Measurements from ENCODE around the gene IL1RL1.

Gene IL1RL1

DNA sequence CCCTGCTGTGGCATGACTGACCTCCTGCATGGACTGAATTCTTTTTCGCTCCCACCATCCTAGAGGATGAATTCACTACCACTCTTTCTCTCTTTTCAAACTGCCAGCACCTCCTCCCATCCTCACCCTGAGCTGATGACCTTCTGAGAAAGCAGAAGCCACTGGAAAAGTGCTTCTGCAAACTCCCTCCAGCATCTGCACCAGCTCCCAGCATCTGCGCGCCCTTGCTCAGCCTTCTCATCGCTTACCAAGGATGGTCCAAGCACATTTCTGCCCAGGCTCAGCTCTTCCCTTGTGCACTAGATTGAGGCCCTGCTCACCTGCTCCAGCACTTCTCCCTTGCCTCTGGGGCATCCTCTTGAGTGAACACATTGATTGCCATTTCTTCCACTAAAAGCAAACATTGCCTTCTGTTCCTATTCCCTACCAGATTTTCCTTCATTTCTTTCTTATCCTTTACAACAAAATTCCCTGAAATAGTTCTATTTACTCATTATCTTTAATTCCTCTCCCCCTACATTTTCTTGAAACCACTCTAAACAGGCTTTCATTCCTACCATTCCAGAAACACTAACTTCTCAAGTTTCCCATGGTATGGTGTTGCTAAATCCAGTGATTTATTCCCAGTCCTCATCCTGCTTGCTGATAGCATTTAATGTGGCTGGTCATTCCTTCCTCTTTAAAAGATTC, 42.7 kb upstream of the IL1RL1 start (continued):
- TF ChIP-seq, protein P1, sequence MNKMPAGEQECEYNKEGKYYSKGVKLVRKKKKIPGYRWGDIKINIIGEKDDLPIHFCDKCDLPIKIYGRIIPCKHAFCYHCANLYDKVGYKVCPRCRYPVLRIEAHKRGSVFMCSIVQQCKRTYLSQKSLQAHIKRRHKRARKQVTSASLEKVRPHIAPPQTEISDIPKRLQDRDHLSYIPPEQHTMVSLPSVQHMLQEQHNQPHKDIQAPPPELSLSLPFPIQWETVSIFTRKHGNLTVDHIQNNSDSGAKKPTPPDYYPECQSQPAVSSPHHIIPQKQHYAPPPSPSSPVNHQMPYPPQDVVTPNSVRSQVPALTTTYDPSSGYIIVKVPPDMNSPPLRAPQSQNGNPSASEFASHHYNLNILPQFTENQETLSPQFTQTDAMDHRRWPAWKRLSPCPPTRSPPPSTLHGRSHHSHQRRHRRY (tag by site-specific recombination; IDR thresholded peaks at IDR 0.05) = no peak
- TF ChIP-seq ZNF747 (tag by site-specific recombination; IDR thresholded peaks at IDR 0.05) = no peak
- TF ChIP-seq, protein P2, sequence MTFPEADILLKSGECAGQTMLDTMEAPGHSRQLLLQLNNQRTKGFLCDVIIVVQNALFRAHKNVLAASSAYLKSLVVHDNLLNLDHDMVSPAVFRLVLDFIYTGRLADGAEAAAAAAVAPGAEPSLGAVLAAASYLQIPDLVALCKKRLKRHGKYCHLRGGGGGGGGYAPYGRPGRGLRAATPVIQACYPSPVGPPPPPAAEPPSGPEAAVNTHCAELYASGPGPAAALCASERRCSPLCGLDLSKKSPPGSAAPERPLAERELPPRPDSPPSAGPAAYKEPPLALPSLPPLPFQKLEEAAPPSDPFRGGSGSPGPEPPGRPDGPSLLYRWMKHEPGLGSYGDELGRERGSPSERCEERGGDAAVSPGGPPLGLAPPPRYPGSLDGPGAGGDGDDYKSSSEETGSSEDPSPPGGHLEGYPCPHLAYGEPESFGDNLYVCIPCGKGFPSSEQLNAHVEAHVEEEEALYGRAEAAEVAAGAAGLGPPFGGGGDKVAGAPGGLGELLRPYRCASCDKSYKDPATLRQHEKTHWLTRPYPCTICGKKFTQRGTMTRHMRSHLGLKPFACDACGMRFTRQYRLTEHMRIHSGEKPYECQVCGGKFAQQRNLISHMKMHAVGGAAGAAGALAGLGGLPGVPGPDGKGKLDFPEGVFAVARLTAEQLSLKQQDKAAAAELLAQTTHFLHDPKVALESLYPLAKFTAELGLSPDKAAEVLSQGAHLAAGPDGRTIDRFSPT (tag by site-specific recombination; IDR thresholded peaks at IDR 0.05) = no peak

DNA sequence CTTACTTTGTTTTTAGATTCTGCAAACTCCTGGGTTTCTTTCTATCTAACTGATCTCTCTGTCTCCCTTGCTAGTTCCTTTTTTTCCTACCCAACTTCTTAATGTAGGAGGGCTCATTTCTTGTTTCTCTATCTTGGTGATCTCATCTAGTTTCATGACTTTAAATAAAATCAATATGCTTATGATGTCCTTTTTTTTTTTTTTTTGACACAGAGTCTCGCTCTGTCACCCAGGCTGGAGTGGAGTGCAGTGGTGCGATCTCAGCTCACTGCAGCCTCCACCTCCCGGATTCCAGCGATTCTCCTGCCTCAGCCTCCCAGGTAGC, 42.2 kb upstream of the IL1RL1 start:
- Histone ChIP-seq H3K27ac (ENCODE audit: extremely low read depth, low read depth, low read length) (no peak overlapping the region), H3K36me3 (ENCODE audit: control insufficient read depth in 2 of 2, insufficient read depth in 1 of 2, low read length in 2 of 2) (no peaks in the 10 kb centered on the region), H3K9me3 (ENCODE audit: control insufficient read depth, insufficient read depth, low read depth, low read length) (no peaks in the 10 kb centered on the region), H3K4me3 (ENCODE audit: low read depth, low read length) (no peak overlapping the region), H3K4me1 (ENCODE audit: control insufficient read depth, insufficient read depth, low read length) (no peaks in the 10 kb centered on the region)
- TF ChIP-seq ZFP69B (tag by site-specific recombination; IDR thresholded peaks at IDR 0.05) = no peak
- no peak for TF ChIP-seq ZNF792 (tag by site-specific recombination; IDR thresholded peaks at IDR 0.05)
- TF ChIP-seq, protein P3, sequence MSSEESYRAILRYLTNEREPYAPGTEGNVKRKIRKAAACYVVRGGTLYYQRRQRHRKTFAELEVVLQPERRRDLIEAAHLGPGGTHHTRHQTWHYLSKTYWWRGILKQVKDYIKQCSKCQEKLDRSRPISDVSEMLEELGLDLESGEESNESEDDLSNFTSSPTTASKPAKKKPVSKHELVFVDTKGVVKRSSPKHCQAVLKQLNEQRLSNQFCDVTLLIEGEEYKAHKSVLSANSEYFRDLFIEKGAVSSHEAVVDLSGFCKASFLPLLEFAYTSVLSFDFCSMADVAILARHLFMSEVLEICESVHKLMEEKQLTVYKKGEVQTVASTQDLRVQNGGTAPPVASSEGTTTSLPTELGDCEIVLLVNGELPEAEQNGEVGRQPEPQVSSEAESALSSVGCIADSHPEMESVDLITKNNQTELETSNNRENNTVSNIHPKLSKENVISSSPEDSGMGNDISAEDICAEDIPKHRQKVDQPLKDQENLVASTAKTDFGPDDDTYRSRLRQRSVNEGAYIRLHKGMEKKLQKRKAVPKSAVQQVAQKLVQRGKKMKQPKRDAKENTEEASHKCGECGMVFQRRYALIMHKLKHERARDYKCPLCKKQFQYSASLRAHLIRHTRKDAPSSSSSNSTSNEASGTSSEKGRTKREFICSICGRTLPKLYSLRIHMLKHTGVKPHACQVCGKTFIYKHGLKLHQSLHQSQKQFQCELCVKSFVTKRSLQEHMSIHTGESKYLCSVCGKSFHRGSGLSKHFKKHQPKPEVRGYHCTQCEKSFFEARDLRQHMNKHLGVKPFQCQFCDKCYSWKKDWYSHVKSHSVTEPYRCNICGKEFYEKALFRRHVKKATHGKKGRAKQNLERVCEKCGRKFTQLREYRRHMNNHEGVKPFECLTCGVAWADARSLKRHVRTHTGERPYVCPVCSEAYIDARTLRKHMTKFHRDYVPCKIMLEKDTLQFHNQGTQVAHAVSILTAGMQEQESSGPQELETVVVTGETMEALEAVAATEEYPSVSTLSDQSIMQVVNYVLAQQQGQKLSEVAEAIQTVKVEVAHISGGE (tag by site-specific recombination; conservative IDR thresholded peaks at IDR 0.05; ENCODE audit: low read depth) = no peak
- no peak for TF ChIP-seq ZNF23 (tag by site-specific recombination; IDR thresholded peaks at IDR 0.05; ENCODE audit: borderline replicate concordance)
- no peak for TF ChIP-seq SALL2 (tag by site-specific recombination; IDR thresholded peaks at IDR 0.05; ENCODE audit: borderline replicate concordance)
- ChIA-PET POLR2A (no interaction called here), CTCF (no interaction called here)

DNA sequence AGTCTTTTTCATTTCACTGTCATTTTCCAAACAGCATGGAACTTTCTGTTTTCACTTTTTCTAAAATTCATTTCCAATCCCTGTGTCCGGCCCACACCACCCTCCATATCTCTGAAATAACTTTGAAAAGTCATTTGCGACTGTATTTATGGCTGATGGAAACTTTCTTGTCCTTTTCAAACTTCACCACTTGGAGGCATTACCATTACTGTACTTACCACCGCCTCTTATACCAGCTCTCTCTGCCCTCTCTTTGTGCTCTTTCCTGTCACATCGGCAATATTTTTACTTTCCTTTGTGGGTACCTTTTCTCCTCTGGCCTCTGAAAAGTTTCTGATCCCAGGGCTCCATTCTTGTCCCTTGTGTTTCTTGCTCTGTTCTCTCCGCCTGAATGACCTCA, 39.5 kb upstream of the IL1RL1 start:
- Histone ChIP-seq H3K9me3 (ENCODE audit: control insufficient read depth, insufficient read depth, low read depth, low read length) (no peaks in the 10 kb centered on the region), H3K36me3 (ENCODE audit: control insufficient read depth in 2 of 2, insufficient read depth in 1 of 2, low read length in 2 of 2) (no peaks in the 10 kb centered on the region), H3K4me3 (ENCODE audit: low read depth, low read length) (no peak overlapping the region), H3K27ac (ENCODE audit: extremely low read depth, low read depth, low read length) (no peak overlapping the region), H3K4me1 (ENCODE audit: control insufficient read depth, insufficient read depth, low read length) (no peaks in the 10 kb centered on the region)
- ChIA-PET POLR2A (no interaction called here), CTCF (interaction anchor here (0.7 kb wide), 1 partner anchor 1039 kb away, joined by 3 read pairs; no protein-coding TSS in a partner anchor)
- TF ChIP-seq ZNF560 (tag by site-specific recombination; IDR thresholded peaks at IDR 0.05; ENCODE audit: borderline replicate concordance) (no peak), ZNF341 (tag by site-specific recombination; IDR thresholded peaks at IDR 0.05; ENCODE audit: low read depth) (no peak), ZNF394 (tag by site-specific recombination; IDR thresholded peaks at IDR 0.05; ENCODE audit: borderline replicate concordance) (no peak), ZNF138 (tag by site-specific recombination; IDR thresholded peaks at IDR 0.05; ENCODE audit: borderline replicate concordance) (no peak), IKZF3 (tag by site-specific recombination; IDR thresholded peaks at IDR 0.05) (no peak), GLIS1 (tag by site-specific recombination; IDR thresholded peaks at IDR 0.05) (no peak), ZNF175 (tag by site-specific recombination; IDR thresholded peaks at IDR 0.05) (no peak), ZXDB (tag by site-specific recombination; IDR thresholded peaks at IDR 0.05) (no peak), ZNF658 (tag by site-specific recombination; IDR thresholded peaks at IDR 0.05) (no peak), ZBTB8A (tag by site-specific recombination; IDR thresholded peaks at IDR 0.05) (no peak), KLF9 (tag by site-specific recombination; IDR thresholded peaks at IDR 0.05; ENCODE audit: low read depth) (no peak), ZNF23 (tag by site-specific recombination; IDR thresholded peaks at IDR 0.05; ENCODE audit: borderline replicate concordance) (no peak), ZNF843 (tag by site-specific recombination; IDR thresholded peaks at IDR 0.05) (no peak)
- TF ChIP-seq, protein P4, sequence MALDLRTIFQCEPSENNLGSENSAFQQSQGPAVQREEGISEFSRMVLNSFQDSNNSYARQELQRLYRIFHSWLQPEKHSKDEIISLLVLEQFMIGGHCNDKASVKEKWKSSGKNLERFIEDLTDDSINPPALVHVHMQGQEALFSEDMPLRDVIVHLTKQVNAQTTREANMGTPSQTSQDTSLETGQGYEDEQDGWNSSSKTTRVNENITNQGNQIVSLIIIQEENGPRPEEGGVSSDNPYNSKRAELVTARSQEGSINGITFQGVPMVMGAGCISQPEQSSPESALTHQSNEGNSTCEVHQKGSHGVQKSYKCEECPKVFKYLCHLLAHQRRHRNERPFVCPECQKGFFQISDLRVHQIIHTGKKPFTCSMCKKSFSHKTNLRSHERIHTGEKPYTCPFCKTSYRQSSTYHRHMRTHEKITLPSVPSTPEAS (tag by site-specific recombination; IDR thresholded peaks at IDR 0.05) = no peak
